ENCODE measurements around the gene ZNF541. TPM values are rescaled to one million over a fixed set of nuclear protein-coding genes. Genes with fewer than 3 reads are reported as not detected.

Gene ZNF541
- total RNA-seq (2014; rRNA removed; shearing (Covaris generic)): not detected in 2 replicates

GRCh38 chr19:47573071-47574026, at the start of gene ZNF541:
ZNF541 (minus strand) TSS chr19:47573148; CDS start chr19:47555856, 17,292 bp downstream.

GRCh38 chr19:47608969-47609905, 36.3 kb upstream of the ZNF541 start, which contains the start of gene BICRA:
BICRA (plus strand) TSS chr19:47609134; CDS start chr19:47673575, 64,441 bp downstream.

Small RNAs within 50 kb of the gene (small RNA-seq; reads per million reads assigned to genes)
- not detected for gene RN7SL322P

Other genes starting within 250 kb of the ZNF541 start
- not detected in 2 replicates for gene C5AR2, start 241.0 kb downstream of the ZNF541 start, total RNA-seq (2014; rRNA removed; shearing (Covaris generic))
- gene DHX34, start 223.8 kb downstream of the ZNF541 start, total RNA-seq (2014; rRNA removed; shearing (Covaris generic)): 30.0 and 34.4 TPM in 2 replicates
- gene MEIS3, start 153.6 kb downstream of the ZNF541 start, total RNA-seq (2014; rRNA removed; shearing (Covaris generic)): 8.0 and 11.1 TPM in 2 replicates
- gene SLC8A2, start 101.3 kb downstream of the ZNF541 start, total RNA-seq (2014; rRNA removed; shearing (Covaris generic)): not detected in 2 replicates
- gene KPTN, start 88.9 kb downstream of the ZNF541 start, total RNA-seq (2014; rRNA removed; shearing (Covaris generic)): 9.9 and 14.9 TPM in 2 replicates
- 55.5 and 61.0 TPM in 2 replicates for gene NAPA, start 58.1 kb downstream of the ZNF541 start, total RNA-seq (2014; rRNA removed; shearing (Covaris generic))
- 1.2 and 3.8 TPM in 2 replicates for gene BICRA, start 36.0 kb upstream of the ZNF541 start, total RNA-seq (2014; rRNA removed; shearing (Covaris generic))
- gene EHD2, start 140.3 kb upstream of the ZNF541 start, total RNA-seq (2014; rRNA removed; shearing (Covaris generic)): 22.9 and 33.2 TPM in 2 replicates
- gene NOP53, start 172.4 kb upstream of the ZNF541 start, total RNA-seq (2014; rRNA removed; shearing (Covaris generic)): 189 and 244 TPM in 2 replicates
- 264 and 283 TPM in 2 replicates for gene SELENOW, start 205.6 kb upstream of the ZNF541 start, total RNA-seq (2014; rRNA removed; shearing (Covaris generic))
- gene TPRX1, start 231.4 kb upstream of the ZNF541 start, total RNA-seq (2014; rRNA removed; shearing (Covaris generic)): not detected in 2 replicates
- gene CRX, start 248.8 kb upstream of the ZNF541 start, total RNA-seq (2014; rRNA removed; shearing (Covaris generic)): not detected in 2 replicates

Measured in A375 (cell line).